ENCODE results near the gene NAALADL2.
"Not testable (repeated sequence)": the region's sequence is repeated elsewhere in the genome, so short reads cannot be mapped to it uniquely, and the experiment has no call there.

NAALADL2 gene

GRCh38 chr3:175729466-175729865, 870.3 kb downstream of the NAALADL2 start:
- DNase-seq: no peak

- peak; percentile 42 for DNase-seq
Measured at GRCh38 chr3:175731543-175731942, 872.4 kb downstream of the NAALADL2 start.

DNA sequence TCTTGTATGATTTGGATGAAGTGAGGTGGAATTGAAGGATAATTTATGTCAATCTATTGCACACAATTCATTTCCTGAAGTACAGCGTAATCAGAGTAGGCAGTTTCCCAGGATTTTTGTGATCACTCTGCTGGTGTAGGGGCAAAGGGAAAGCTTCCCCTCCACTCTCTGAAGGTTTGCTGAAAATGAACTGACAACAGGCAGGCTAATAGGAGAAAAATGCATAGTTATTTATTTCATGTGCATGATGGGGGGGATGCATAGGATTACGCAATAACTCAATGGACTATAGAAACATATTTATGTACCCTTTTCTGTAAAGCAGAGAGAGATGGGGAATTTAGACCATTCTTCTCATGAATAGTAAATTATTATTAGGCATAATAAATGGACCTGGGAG, 872.9 kb downstream of the NAALADL2 start:
- DNase-seq: peak; percentile 21

DNA sequence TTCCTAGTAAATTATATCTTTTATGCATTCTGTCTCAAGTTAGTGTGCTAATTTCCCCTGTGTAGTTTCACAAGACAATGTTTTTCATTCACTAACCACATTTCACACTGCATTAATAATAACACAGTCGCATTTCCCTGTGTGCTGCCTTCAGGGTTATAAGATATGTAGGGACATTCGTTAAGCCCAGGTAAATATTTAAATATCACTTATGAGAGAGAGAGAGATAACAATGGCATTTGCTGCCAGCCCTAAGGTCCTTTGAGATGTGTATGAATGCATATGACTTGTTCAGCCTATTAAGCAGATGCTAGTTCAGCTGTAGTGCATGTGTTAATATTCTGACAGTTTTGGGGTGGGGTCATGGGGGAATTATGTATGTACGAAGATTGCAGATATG, 876.7 kb downstream of the NAALADL2 start:
- DNase-seq: no peak

DNA sequence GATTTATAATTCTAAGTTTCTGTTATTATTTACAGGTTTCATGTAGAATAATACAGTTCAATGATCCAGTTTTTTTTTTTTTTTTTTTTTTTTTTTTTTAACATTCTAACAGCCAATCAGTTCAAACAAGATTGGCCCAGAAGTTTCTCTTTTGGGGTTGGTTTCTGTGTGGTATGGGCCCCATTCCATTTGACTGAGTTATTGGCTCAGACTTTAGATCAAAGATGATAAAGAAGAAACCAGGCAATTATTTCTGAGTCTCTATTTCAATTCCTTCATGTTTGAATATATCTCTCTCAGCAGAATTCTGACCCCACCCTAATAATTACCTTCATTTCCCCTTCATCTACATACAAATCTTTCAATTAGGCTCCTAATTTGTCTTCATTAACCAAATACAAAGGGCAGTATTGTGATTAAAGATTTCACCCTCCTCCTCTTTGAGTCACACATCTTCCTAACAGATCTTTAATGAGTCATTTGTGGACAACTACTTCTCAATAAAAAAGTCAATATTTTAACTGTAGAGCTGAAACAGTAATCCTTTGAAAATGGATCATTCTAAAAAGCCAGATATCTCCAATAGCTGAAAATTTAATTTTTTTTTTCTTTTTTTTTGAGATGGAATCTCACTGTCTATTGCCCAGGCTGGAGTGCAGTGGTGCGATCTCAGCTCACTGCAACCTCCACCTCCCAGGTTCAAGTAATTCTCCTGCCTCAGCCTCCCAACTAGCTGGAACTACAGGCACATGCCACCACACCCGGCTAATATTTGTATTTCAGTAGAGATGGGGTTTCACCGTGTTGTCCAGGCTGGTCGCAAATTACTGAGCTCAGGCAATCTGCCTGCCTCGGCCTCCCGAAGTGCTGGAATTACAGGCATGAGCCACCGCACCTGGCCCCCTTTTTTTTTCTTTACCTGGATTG, 878.8 kb downstream of the NAALADL2 start:
- no peak for DNase-seq

GRCh38 chr3:175741951-175742350, 882.8 kb downstream of the NAALADL2 start:
- DNase-seq: no peak

DNA sequence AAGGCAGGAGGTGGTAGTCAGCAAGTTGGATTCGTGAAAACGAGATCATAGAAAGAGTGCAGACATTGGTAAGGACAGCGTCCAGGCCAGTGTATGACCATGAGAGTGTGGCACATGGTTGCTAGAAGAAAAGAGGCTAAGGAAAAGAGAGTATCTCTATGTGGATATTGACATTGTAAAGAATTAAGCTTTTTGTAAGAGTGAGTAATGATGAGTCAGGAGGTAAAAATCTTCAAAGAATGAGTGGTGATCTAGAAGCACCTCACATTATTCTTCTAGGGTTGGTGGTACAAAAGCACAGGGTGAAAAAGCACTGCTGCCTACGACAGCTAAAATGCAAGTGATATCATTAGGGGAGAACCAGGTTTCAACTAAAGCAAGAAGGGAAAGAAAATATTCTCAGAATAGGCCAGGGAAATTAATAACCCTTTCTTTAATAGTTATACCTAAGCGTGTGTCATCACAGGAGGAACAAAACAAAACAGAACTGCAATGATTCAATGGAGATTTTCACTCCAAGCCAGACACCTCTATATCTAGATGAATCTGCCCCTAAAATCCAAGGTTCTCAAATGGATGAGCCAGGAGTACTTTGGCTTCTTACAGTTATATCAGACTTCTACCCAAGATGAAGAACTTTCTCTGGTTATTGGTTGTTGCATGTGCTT, 884.7 kb downstream of the NAALADL2 start:
- DNase-seq: no peak

GRCh38 chr3:175746308-175746707, 887.2 kb downstream of the NAALADL2 start:
- no peak for DNase-seq

- no peak for DNase-seq
Measured at GRCh38 chr3:175748087-175748730, 889.1 kb downstream of the NAALADL2 start.

DNA sequence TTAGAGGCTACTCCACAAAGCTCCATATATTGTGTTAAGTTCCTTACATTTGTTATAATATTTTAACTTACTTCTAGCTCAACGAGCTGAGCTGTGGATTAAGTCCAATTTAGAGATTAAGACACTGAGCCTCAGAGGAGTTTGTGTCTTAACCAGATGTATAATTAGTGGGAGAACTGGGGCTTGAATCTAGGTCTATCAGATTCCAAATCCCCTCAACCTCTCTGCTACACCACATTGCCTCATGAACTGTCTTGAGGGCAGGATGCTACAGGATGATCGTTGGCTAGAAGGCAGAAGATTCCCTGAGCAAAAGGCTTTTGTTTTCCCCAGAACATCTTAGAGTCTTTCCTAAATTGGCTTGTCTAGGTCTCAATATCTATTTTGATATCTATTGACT, 890.8 kb downstream of the NAALADL2 start:
- DNase-seq: no peak

GRCh38 chr3:175751089-175751488, 892.0 kb downstream of the NAALADL2 start:
- DNase-seq: no peak

DNA sequence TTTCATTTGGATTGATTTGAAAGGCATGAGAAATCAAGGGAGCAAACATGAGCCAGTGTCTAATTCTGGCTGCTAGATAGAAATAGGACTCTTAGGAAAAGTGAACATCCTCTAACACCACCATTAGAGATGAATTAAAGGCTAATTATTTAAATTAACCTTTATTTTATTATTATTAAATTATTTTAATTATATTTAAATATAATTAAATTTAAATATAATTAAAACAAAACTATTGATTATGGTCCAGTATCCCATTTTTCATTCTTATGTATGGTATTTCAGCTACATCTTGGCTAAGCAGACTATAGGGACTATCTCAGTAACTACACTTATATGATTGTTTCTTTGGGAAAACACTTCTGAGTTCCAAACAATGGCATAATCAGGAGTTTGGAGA, 904.8 kb downstream of the NAALADL2 start:
- DNase-seq: no peak

DNA sequence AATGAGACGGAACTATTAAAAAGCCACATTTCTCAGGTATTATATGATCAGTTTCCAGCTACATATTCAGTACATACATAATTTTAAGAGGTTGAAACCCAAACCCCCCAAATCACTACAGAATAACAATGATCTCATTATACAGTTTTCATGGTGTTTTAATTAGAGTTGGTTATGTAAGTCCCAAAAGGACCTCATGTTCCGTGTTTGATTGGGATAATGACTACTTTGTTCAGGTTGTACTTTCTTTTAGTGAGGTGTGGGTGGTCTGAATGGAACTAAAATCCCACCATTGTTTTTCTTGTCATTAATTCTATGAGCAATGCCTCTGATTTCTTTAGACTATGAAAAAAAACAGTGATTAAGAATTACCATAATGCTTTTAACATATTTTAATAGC, 905.6 kb downstream of the NAALADL2 start:
- DNase-seq: no peak

- DNase-seq: no peak
Measured at GRCh38 chr3:175770426-175770825, 911.3 kb downstream of the NAALADL2 start.

- no peak for DNase-seq
Measured at GRCh38 chr3:175777495-175777894, 918.4 kb downstream of the NAALADL2 start.

GRCh38 chr3:175777965-175778364, 918.8 kb downstream of the NAALADL2 start:
- DNase-seq: no peak

- no peak for DNase-seq
Measured at GRCh38 chr3:175778994-175779393, 919.9 kb downstream of the NAALADL2 start.

DNA sequence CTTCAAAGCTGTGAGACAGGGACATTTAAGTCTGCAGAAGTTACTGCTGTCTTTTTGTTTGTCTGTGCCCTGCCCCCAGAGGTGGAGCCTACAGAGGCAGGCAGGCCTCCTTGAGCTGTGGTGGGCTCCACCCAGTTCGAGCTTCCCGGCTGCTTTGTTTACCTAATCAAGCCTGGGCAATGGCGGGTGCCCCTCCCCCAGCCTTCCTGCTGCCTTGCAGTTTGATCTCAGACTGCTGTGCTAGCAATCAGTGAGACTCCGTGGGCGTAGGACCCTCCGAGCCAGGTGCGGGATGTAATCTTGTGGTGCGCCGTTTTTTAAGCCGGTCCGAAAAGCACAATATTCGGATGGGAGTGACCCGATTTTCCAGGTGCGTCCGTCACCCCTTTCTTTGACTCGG, 928.0 kb downstream of the NAALADL2 start:
- not testable (repeated sequence) for DNase-seq

DNA sequence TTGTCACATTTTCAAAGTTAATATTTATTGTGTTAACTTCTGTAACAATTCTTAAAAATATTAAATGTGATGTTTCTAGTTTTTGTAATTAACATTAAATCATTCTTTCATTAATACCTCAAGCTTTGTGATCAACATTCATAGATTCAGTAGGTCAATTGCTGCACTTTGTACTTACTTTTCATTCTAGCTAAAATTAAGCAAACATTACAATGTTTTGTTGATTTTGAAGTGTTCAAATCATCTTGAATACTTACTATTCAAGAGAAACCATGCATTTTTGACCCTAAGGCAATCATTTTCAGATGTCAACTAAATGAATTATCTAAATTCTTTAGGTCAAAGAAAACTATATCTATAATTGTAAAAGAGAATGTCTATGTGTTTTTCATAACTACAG, 933.1 kb downstream of the NAALADL2 start:
- no peak for DNase-seq

- no peak for DNase-seq
Measured at GRCh38 chr3:175798326-175798725, 939.2 kb downstream of the NAALADL2 start.

DNA sequence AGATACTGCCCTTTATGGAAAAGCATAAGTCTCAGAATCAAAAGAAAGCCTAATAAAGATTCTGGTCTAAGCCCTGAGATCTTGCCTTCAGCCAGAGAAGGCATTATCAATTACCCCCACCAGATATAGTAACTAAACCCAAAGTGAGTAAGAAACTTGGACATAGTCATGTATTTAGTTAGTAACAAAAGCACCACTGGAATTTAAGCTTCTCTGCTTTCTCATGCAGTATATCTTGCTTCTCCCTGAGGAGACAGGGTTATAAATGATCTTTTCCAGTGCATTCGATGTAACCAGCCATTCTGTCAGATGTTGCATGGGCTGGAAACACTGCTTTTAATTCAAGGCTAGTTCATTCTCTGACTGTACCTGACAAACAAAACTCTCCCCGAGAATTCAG, 946.7 kb downstream of the NAALADL2 start:
- DNase-seq: no peak

GRCh38 chr3:175807175-175807574, 948.0 kb downstream of the NAALADL2 start:
- DNase-seq: no peak

DNA sequence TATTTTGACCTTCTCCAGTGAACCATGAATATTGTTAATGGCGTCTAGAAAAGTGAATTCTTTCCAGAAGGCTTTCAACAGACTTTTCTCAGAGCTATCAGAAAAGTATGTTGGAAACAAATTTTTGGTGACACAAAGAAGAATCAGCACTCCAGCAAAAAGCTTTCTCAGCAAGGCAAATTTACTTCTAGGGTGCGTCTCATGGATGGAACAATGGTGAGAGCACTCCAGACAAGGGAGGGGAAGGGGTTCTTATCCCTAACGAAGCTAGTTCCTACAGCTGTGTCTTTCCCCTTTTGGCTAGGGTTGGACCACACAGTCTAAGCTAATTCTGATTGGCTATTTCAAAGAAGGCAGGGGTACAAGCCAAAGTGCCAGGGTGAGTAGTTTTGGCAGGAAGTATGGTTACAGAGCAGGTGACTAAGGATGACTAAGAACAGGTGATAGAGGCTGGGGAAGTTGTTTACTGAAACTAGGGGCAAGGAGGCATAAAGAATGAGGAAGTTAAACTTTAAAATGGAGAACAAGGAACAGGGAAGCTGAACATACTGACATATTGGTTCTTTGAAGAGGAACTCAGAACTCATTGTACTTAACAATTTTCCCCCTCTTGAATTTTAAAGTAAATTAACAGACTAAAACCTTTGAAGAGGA, 959.8 kb downstream of the NAALADL2 start:
- no peak for DNase-seq

All from NCI-H2171 treated with DMSO at 0.1 percent for 48 hours (cell line).